Suprapubic skin (tissue), 4 donors: ENCODE data around the gene RLF.

Experiments
- CTCF ChIP-seq, 2 donors: fragments of 200-600 bp in 1 of 2; fragments of 450-650 bp in 1 of 2; sonication (generic) in 1 of 2; IDR thresholded peaks; one replicate each; pipeline ENCODE4 v1.5.1; 2016 to 2019; ENCODE audit warnings: antibody characterized with exemption in 2 of 2, mild to moderate bottlenecking in 1 of 2, moderate library complexity in 1 of 2
- EP300 ChIP-seq: sonication (generic); formaldehyde crosslinking; IDR thresholded peaks from one replicate; pipeline ENCODE4 v1.6.1; 2017; ENCODE audit warnings: antibody characterized with exemption
- POLR2A ChIP-seq, 2 donors: fragments of 450-650 bp; IDR thresholded peaks; one replicate each; pipeline ENCODE4 v1.6.1; 2017; ENCODE audit warnings: antibody characterized with exemption in 2 of 2, mild to moderate bottlenecking in 2 of 2, moderate library complexity in 2 of 2
- POLR2AphosphoS5 ChIP-seq, 3 donors: sonication (generic); formaldehyde crosslinking; IDR thresholded peaks; one replicate each; pipeline ENCODE4 v1.6.1; 2017; ENCODE audit warnings: antibody characterized with exemption in 3 of 3

GRCh38 chr1:40251456-40251855 lies 90.3 kb downstream of the RLF start:
- TF ChIP-seq CTCF (IDR thresholded peaks at IDR 0.05) (no peak), POLR2A (IDR thresholded peaks at IDR 0.05) (no peak), EP300 (no peak), POLR2AphosphoS5 (IDR thresholded peaks at IDR 0.05) (no peak)
